ENCODE data around the gene ESYT2. TPM values are rescaled to one million over a fixed set of nuclear protein-coding genes. Genes with fewer than 3 reads are reported as not detected.
"Not testable (repeated sequence)": the region's sequence is repeated elsewhere in the genome, so short reads cannot be mapped to it uniquely, and the experiment has no call there.

ESYT2 gene
- total and polyA plus RNA-seq, 2 experiments from 2014 or later: 33.4 to 59.6 TPM

GRCh38 chr7:158700008-158700407, 129.3 kb downstream of the ESYT2 start:
- no peak overlapping the region for H2AFZ ChIP-seq
- H3K9me2 ChIP-seq (replicated peaks; ENCODE audit: insufficient read depth): no peaks in the 10 kb centered on the region
- no peaks in the 10 kb centered on the region for H3K27me3 ChIP-seq
- no peaks in the 10 kb centered on the region for H3K36me3 ChIP-seq (replicated peaks; ENCODE audit: insufficient read depth, low read depth)
- TF ChIP-seq EZH2 (IDR thresholded peaks at IDR 0.05; ENCODE audit: borderline replicate concordance): no peak
- TF ChIP-seq CTCF (IDR thresholded peaks at IDR 0.05; ENCODE audit: poor library complexity): no peak
- no peak for TF ChIP-seq EZH2phosphoT487 (IDR thresholded peaks at IDR 0.05; ENCODE audit: low read depth, severe bottlenecking, unreplicated experiment)
- H3K27ac ChIP-seq: no peak overlapping the region
- H3K4me3 ChIP-seq: no peak overlapping the region
- DNase-seq (ENCODE audit: low spot score): no peak
- peaks cover 40% of the 10 kb centered on the region for H3K79me2 ChIP-seq
- H3K4me1 ChIP-seq (ENCODE audit: insufficient read depth): no peaks in the 10 kb centered on the region
- 94% methylated on average over 5 of the region's 5 CpGs for WGBS (ENCODE audit: low lambda C conversion rate, missing lambda C conversion rate)
- H4K20me1 ChIP-seq (ENCODE audit: insufficient read depth, poor library complexity, severe bottlenecking): no peaks in the 10 kb centered on the region
- no peak overlapping the region for H3K4me2 ChIP-seq
- H3K9me3 ChIP-seq (ENCODE audit: low read depth): no peaks in the 10 kb centered on the region

- Histone ChIP-seq H3K9me2 (replicated peaks; ENCODE audit: insufficient read depth) (no peaks in the 10 kb centered on the region), H3K4me2 (no peak overlapping the region), H3K27me3 (no peaks in the 10 kb centered on the region), H3K27ac (no peak overlapping the region), H3K9me3 (ENCODE audit: low read depth) (no peaks in the 10 kb centered on the region), H3K36me3 (replicated peaks; ENCODE audit: insufficient read depth, low read depth) (no peaks in the 10 kb centered on the region), H3K79me2 (peaks cover 38% of the 10 kb centered on the region), H3K4me1 (ENCODE audit: insufficient read depth) (no peaks in the 10 kb centered on the region), H2AFZ (no peak overlapping the region), H3K4me3 (no peak overlapping the region), H4K20me1 (ENCODE audit: insufficient read depth, poor library complexity, severe bottlenecking) (no peaks in the 10 kb centered on the region)
- 0% methylated on average over 1 of the region's 1 CpG for WGBS (ENCODE audit: low lambda C conversion rate, missing lambda C conversion rate)
- TF ChIP-seq EZH2phosphoT487 (IDR thresholded peaks at IDR 0.05; ENCODE audit: low read depth, severe bottlenecking, unreplicated experiment) (no peak), EZH2 (IDR thresholded peaks at IDR 0.05; ENCODE audit: borderline replicate concordance) (no peak), CTCF (IDR thresholded peaks at IDR 0.05; ENCODE audit: poor library complexity) (no peak)
- no peak for DNase-seq (ENCODE audit: low spot score)
Measured at GRCh38 chr7:158699341-158699740, 130.0 kb downstream of the ESYT2 start.

GRCh38 chr7:158698657-158699195, 130.6 kb downstream of the ESYT2 start:
- Histone ChIP-seq H3K4me2 (no peak overlapping the region), H3K9me2 (replicated peaks; ENCODE audit: insufficient read depth) (no peaks in the 10 kb centered on the region), H3K27me3 (no peaks in the 10 kb centered on the region), H3K36me3 (replicated peaks; ENCODE audit: insufficient read depth, low read depth) (no peaks in the 10 kb centered on the region), H2AFZ (no peak overlapping the region), H3K9me3 (ENCODE audit: low read depth) (no peaks in the 10 kb centered on the region), H4K20me1 (ENCODE audit: insufficient read depth, poor library complexity, severe bottlenecking) (no peaks in the 10 kb centered on the region), H3K27ac (no peak overlapping the region), H3K4me1 (ENCODE audit: insufficient read depth) (no peaks in the 10 kb centered on the region), H3K4me3 (no peak overlapping the region), H3K79me2 (peaks cover 32% of the 10 kb centered on the region)
- TF ChIP-seq EZH2phosphoT487 (IDR thresholded peaks at IDR 0.05; ENCODE audit: low read depth, severe bottlenecking, unreplicated experiment) (no peak), CTCF (IDR thresholded peaks at IDR 0.05; ENCODE audit: poor library complexity) (no peak), EZH2 (IDR thresholded peaks at IDR 0.05; ENCODE audit: borderline replicate concordance) (no peak)
- WGBS (ENCODE audit: low lambda C conversion rate, missing lambda C conversion rate): 98% methylated on average over 3 of the region's 3 CpGs
- DNase-seq (ENCODE audit: low spot score): no peak

GRCh38 chr7:158697597-158697996, 131.7 kb downstream of the ESYT2 start:
- H4K20me1 ChIP-seq (ENCODE audit: insufficient read depth, poor library complexity, severe bottlenecking); H3K27me3 ChIP-seq; H3K4me2 ChIP-seq; H3K9me3 ChIP-seq (ENCODE audit: low read depth); H3K36me3 ChIP-seq (replicated peaks; ENCODE audit: insufficient read depth, low read depth); H3K27ac ChIP-seq; H3K9me2 ChIP-seq (replicated peaks; ENCODE audit: insufficient read depth); DNase-seq (ENCODE audit: low spot score); H3K4me1 ChIP-seq (ENCODE audit: insufficient read depth); H2AFZ ChIP-seq; H3K4me3 ChIP-seq: not testable (repeated sequence)
- WGBS (ENCODE audit: low lambda C conversion rate, missing lambda C conversion rate): 94% methylated on average over 2 of the region's 2 CpGs
- H3K79me2 ChIP-seq: peaks cover 21% of the 10 kb centered on the region

Measured in hepatocyte (in vitro differentiated cells).